Measurements from ENCODE around the gene ZNF780B. TPM values are rescaled to one million over a fixed set of nuclear protein-coding genes. Genes with fewer than 3 reads are reported as not detected.

Gene ZNF780B
- total RNA-seq, 4 donors from 2014 or later, result 2.5 to 5.3 (median 4.3) TPM

DNA sequence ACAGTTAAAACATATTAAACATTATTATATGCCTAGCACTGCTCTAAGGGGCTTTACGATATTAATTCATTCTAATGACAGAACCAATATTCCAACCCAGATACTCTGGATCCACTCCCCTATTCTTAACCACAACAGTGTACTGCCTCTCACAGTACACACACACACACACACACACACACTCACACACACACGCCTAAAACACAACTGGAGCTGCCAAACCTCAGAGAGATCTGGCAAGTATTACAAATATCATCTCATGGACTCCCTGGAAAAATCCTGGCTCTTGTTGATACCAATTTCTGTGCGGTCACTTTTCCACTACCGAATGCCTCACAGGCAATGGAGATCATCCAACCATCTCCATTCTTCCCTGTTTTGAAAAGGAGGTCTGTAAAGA is 33.4 kb upstream of the ZNF780B start:
- DNase-seq (no peak), ATAC-seq (no peak)
- peaks cover 0 to 11% of the 10 kb centered on the region in 2 donors for H3K36me3 ChIP-seq
- H3K9me3 ChIP-seq, result no peaks in the 10 kb centered on the region
- H3K27ac ChIP-seq, result peak overlapping the region; percentile 82 to 95 (median 92)
- H3K4me1 ChIP-seq, result peaks cover 7 to 26% of the 10 kb centered on the region in 2 donors
- peak overlapping the region; percentile 67 to 89 (median 76) for H3K4me3 ChIP-seq
- no peaks in the 10 kb centered on the region for H3K27me3 ChIP-seq
- intact Hi-C loops (cut with DNase I; ENCODE audit: low total_unique reads), result no loop called here
- in situ Hi-C loops (cut with MboI; ENCODE audit: low sequenced_read_pairs in 4 of 4), result no loop called here
- TF ChIP-seq, protein P1, sequence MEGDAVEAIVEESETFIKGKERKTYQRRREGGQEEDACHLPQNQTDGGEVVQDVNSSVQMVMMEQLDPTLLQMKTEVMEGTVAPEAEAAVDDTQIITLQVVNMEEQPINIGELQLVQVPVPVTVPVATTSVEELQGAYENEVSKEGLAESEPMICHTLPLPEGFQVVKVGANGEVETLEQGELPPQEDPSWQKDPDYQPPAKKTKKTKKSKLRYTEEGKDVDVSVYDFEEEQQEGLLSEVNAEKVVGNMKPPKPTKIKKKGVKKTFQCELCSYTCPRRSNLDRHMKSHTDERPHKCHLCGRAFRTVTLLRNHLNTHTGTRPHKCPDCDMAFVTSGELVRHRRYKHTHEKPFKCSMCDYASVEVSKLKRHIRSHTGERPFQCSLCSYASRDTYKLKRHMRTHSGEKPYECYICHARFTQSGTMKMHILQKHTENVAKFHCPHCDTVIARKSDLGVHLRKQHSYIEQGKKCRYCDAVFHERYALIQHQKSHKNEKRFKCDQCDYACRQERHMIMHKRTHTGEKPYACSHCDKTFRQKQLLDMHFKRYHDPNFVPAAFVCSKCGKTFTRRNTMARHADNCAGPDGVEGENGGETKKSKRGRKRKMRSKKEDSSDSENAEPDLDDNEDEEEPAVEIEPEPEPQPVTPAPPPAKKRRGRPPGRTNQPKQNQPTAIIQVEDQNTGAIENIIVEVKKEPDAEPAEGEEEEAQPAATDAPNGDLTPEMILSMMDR (IDR thresholded peaks at IDR 0.05 in 4 of 5, conservative IDR thresholded peaks at IDR 0.05 in 1 of 5), result no peak
- no peak for TF ChIP-seq POLR2A (IDR thresholded peaks at IDR 0.05)

DNA sequence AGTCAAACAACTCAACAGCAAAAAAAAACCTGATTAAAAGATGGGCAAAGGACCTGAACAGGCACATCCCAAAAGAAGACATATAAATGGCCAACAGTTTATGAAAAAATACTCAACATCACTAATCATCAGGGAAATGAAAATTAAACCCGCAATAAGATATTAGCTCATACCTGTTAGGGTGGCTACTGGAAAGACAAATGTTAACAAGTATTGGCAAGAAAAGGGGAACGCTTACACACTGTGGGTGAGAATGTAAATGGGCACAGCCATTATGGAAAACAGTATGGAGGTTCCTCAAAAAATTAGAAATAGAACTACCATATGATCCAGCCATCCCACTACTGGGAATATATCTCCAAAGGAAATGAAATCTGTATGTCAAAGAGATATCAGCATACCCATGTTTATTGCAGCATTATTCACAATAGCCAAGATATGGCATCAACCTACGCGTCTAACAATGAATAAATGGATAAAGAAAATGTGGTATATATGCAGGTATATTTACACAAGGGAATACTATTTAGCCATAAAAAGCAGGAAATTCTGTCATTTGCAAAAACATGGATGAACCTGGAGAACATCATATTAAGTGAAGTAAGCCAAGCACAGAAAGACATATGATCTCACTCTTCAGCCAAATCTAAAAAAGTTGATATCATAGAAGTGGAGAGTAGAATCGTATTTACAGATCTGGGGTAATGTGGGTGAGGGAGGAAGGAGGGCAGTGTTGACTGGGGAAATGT is 32.4 kb upstream of the ZNF780B start:
- in situ Hi-C loops (cut with MboI; ENCODE audit: low sequenced_read_pairs in 4 of 4), result no loop called here

DNA sequence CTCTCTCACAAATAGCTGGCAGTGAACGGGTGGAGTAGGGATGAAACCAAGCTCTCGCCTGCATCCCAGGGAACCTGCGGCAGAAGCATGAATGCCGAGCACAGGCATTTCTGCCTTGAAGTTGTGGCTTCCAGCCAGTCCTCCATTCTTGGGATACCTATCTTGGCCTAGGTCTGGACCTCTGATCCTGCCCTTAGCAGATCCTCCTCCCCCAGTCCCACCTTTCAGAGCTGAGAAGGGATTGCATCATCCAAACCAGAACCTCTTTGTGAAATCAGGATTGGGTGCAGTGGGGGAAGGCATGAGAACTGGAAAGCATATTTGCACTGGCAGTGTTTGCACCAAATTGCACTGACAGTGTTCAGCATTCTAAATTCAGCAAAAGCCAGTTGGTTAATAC is 28.9 kb upstream of the ZNF780B start:
- TF ChIP-seq, protein P1 (IDR thresholded peaks at IDR 0.05 in 4 of 5, conservative IDR thresholded peaks at IDR 0.05 in 1 of 5), result no peak
- TF ChIP-seq POLR2A (IDR thresholded peaks at IDR 0.05), result no peak
- Histone ChIP-seq H3K27me3 (no peaks in the 10 kb centered on the region), H3K4me1 (peaks cover 7 to 18% of the 10 kb centered on the region in 2 donors), H3K4me3 (no peak overlapping the region), H3K36me3 (peaks cover 2 to 52% of the 10 kb centered on the region in 2 donors), H3K9me3 (no peaks in the 10 kb centered on the region), H3K27ac (no peak overlapping the region)
- intact Hi-C loops (cut with DNase I; ENCODE audit: low total_unique reads), result no loop called here
- ATAC-seq, result no peak
- in situ Hi-C loops (cut with MboI; ENCODE audit: low sequenced_read_pairs in 4 of 4), result no loop called here
- no peak for DNase-seq

More for the DNA sequence above, 32.4 kb upstream of the ZNF780B start:
- Histone ChIP-seq H3K4me1 (peaks cover 7 to 26% of the 10 kb centered on the region in 2 donors), H3K36me3 (peaks cover 0 to 20% of the 10 kb centered on the region in 2 donors), H3K27ac (no peak overlapping the region), H3K4me3 (no peak overlapping the region), H3K27me3 (no peaks in the 10 kb centered on the region), H3K9me3 (no peaks in the 10 kb centered on the region)
- DNase-seq (no peak), ATAC-seq (no peak)
- intact Hi-C loops (cut with DNase I; ENCODE audit: low total_unique reads), result no loop called here
- no peak for TF ChIP-seq POLR2A (IDR thresholded peaks at IDR 0.05)
- TF ChIP-seq, protein P1 (IDR thresholded peaks at IDR 0.05 in 4 of 5, conservative IDR thresholded peaks at IDR 0.05 in 1 of 5), result no peak

DNA sequence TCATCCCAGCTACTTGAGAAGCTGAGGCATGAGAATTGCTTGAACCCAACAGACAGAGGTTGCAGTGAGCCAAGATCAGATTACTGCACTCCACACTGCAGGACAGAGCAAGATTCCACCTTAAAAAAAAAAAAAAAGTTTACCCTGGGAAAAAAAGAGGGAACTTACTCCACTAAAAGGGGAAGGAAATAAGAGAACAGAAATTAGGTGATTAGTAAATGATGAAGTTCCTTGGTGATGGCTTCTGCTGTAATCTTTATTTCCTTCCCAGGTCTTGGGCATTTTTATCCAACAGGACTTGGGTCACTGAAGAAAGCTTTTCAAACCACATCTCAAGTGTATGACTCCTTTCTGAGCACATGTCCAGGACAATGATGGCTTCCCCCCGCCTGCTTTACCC is 25.4 kb upstream of the ZNF780B start:
- ATAC-seq, result no peak
- H3K27me3 ChIP-seq, result no peaks in the 10 kb centered on the region
- no peaks in the 10 kb centered on the region for H3K4me1 ChIP-seq
- H3K9me3 ChIP-seq, result no peaks in the 10 kb centered on the region
- intact Hi-C loops (cut with DNase I; ENCODE audit: low total_unique reads) (no loop called here), in situ Hi-C loops (cut with MboI; ENCODE audit: low sequenced_read_pairs in 4 of 4) (no loop called here)
- no peak overlapping the region for H3K4me3 ChIP-seq
- H3K27ac ChIP-seq, result no peak overlapping the region
- H3K36me3 ChIP-seq, result peaks cover 6 to 74% of the 10 kb centered on the region in 2 donors
- TF ChIP-seq, protein P1 (IDR thresholded peaks at IDR 0.05 in 4 of 5, conservative IDR thresholded peaks at IDR 0.05 in 1 of 5), result no peak
- no peak for TF ChIP-seq POLR2A (IDR thresholded peaks at IDR 0.05)
- no peak for DNase-seq
